Embryonic facial prominence (tissue), 1 donor: ENCODE data around the gene DMAC1.

ENCODE experiments used
- DNase-seq: peaks from one replicate; pipeline ENCODE4 v3.0.0-alpha.2; 2016; ENCODE audit errors: extremely low spot score

Gene DMAC1

GRCh38 chr9:7783635-7784063 is 15.9 kb downstream of the DMAC1 start:
- no peak for DNase-seq

DNA sequence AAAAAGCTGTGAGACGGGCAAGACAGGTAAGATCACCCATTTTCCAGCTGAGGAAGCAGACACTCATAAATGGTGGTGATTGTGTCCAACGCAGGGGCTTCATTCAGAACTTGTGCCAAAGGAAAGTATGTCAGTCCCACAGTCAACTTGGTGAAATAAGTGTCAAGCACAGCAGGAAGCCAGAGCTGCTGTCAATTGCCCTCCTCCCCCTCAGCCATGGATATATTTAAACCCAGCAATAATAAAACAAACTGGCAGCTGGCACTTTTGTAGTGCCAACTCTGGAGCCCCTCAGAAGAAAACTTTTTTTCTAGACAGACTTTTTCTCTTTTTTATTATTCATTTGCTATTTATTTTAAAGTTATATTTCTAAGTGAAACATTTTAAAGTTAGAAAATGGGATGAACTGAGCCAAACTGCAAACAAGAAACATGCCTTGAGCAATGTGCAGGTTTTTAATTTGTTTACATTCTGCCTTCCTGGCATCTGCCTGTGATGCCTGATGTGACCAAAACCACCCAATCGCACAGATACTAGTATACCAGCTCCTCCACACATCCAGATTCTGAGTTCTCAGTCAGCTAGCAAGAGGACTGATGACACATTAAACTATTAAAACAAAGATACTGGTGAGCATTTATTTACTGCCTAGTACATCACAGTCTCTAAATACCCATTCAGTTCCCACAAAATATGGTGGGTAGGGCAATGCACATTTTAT is 17.0 kb downstream of the DMAC1 start:
- DNase-seq: no peak

GRCh38 chr9:7780261-7780988 is 19.2 kb downstream of the DMAC1 start:
- no peak for DNase-seq

GRCh38 chr9:7778851-7779600 is 20.6 kb downstream of the DMAC1 start:
- DNase-seq: no peak

GRCh38 chr9:7777771-7778170 is 21.8 kb downstream of the DMAC1 start:
- DNase-seq: no peak

DNA sequence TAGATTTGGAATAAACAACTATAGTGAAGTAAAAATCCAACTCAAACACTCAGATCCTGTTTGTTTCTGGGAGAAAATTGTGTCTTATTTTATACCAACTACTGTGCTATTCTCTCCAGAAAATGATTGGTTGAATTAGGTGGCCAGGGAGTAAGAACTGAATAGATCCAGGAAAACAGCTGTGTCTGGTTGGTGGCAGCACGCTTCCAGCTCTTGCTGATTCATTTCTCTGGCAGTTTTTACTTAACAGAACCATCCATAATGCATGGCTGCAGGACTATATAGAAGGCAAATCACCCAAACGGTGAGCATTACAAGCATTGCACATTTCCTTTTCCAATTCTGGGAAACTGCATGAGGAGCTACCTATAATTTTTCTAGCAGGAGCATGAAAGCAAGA is 29.5 kb downstream of the DMAC1 start:
- DNase-seq: no peak

DNA sequence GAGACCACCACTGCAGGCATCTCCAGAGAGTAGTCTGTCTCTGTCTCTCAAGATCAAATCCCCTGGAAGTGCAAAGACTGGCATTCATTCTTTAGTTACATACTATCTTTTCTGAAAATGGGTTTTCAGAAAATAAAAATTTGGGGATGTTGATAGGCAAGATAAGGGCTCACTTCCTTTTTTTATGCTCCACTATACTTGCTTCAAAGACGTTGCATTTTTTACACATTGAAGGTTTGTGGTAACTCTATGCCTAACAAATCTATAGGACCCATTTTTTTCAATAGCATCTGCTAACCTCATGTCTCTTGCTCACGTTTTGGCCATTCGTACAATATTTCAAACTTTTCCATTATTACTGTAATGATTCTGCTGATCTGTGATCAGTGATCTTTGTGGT is 37.0 kb downstream of the DMAC1 start:
- no peak for DNase-seq

DNA sequence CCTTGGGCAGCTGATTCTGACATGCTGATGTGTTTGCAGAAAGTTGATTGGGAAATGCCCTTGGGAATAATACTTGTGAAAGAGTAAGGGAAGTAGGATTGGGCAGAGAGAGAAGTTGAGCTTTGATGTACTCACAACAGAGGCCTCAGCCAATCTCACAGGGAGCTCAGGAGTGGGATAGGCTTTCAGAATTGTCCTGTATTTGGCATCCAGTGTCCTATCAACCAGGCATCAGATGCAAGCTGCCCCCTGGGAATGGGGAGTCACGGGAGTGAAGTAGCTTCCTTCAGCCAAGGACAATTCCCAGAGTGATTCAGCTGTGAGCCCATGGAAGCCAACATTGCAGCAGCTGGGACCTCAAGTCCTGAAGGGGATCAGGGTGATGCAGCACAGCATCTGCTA is 39.6 kb downstream of the DMAC1 start:
- DNase-seq: no peak

GRCh38 chr9:7756088-7756487 is 43.5 kb downstream of the DMAC1 start:
- no peak for DNase-seq

DNA sequence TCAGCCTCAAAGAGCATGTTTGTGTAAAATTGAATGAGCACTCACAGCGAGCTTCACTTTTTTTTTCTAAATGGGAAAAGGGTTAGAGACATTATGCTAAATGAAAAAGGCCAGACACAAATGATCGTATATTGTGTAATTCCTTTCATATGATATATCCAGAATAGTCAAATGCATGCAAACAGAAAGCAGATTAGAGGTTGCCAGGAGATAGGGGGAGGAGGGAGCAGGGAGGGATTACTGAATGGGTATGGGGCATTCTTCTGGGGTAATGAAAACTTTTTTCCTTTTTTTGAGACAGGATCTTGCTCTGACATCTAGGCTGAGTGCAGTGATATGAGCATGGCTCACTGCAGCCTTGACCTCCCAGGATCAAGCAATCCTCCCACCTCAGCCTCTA is 47.1 kb downstream of the DMAC1 start:
- no peak for DNase-seq
